IMR-90 (cell line): Measurements from ENCODE around the gene USP53. TPM values are rescaled to one million over a fixed set of nuclear protein-coding genes. Genes with fewer than 3 reads are reported as not detected.

ENCODE experiments used
- ATAC-seq: fragments of 200-7000 bp; cut with Tn5 transposase; 2 replicates; pipeline ENCODE4 v1.9.1; 2020; ENCODE audit warnings: low read depth, mild to moderate bottlenecking, moderate library complexity
- BruUV-seq: library from RNA; stranded (reverse); fragments of 400-500 nt; replicated peaks from 2 replicates; lab custom pipeline; 2021; lab: Mats Ljungman, UMichigan
- CTCF ChIA-PET: fragments of 300-600 bp; formaldehyde crosslinking; extraction: SDS; loops from one replicate; lab custom pipeline; 2021; ENCODE audit warnings: antibody characterized with exemption; lab: Yijun Ruan, JAX
- POLR2A ChIA-PET: fragments of 300-600 bp; sonication (Branson Sonifier 250); formaldehyde crosslinking; loops from one replicate; lab custom pipeline; 2022; ENCODE audit warnings: antibody characterized with exemption; ENCODE audit not compliant: unreplicated experiment; lab: Charles Lee
- DNase-seq: peaks from one replicate; pipeline ENCODE4 v3.0.0; 2013
- H2AFZ ChIP-seq: replicated peaks from 2 replicates; pipeline ENCODE3; 2013; ENCODE audit warnings: low read length, mild to moderate bottlenecking; ENCODE audit not compliant: poor library complexity
- H2AK5ac ChIP-seq: 2 replicates; pipeline ENCODE4 v1.6.1; 2013; ENCODE audit warnings: low read depth, low read length, inconsistent platforms
- H2AK9ac ChIP-seq: replicated peaks from 2 replicates; pipeline ENCODE3; 2013; ENCODE audit warnings: mild to moderate bottlenecking, low read depth, low read length, moderate library complexity; ENCODE audit not compliant: poor library complexity
- H2BK120ac ChIP-seq: 2 replicates; pipeline ENCODE4 v1.6.1; 2013; ENCODE audit warnings: low read depth, low read length, inconsistent platforms
- H2BK15ac ChIP-seq: 3 replicates; pipeline ENCODE4 v1.6.1; 2013; ENCODE audit warnings: low read depth, low read length, inconsistent platforms
- H2BK20ac ChIP-seq: 2 replicates; pipeline ENCODE4 v1.6.1; 2013; ENCODE audit warnings: low read depth, mild to moderate bottlenecking, inconsistent platforms, low read length, moderate library complexity
- H2BK5ac ChIP-seq: 2 replicates; pipeline ENCODE4 v1.6.1; 2013; ENCODE audit warnings: mild to moderate bottlenecking, low read depth, low read length, inconsistent platforms; ENCODE audit not compliant: poor library complexity, severe bottlenecking
- H3K14ac ChIP-seq: replicated peaks from 2 replicates; pipeline ENCODE4 v1.6.1; 2013; ENCODE audit warnings: low read depth, low read length, inconsistent platforms
- H3K18ac ChIP-seq: 2 replicates; pipeline ENCODE4 v1.6.1; 2013; ENCODE audit warnings: low read depth, low read length, control low read depth
- H3K23ac ChIP-seq: 2 replicates; pipeline ENCODE4 v1.6.1; 2013; ENCODE audit warnings: low read depth, low read length, inconsistent platforms
- H3K27ac ChIP-seq: 2 replicates; pipeline ENCODE4 v1.5.1; 2013; ENCODE audit warnings: mild to moderate bottlenecking, control low read depth, low read length; ENCODE audit not compliant: insufficient read depth
- H3K27me3 ChIP-seq: 2 replicates; pipeline ENCODE4 v1.6.1; 2013; ENCODE audit warnings: low read length; ENCODE audit not compliant: control insufficient read depth, insufficient read depth
- H3K36me3 ChIP-seq: 2 replicates; pipeline ENCODE4 v1.6.1; 2013; ENCODE audit warnings: low read length, mixed read lengths; ENCODE audit not compliant: control insufficient read depth, insufficient read depth
- H3K4ac ChIP-seq: 2 replicates; pipeline ENCODE4 v1.6.1; 2013; ENCODE audit warnings: low read depth, low read length, inconsistent platforms
- H3K4me1 ChIP-seq: 2 replicates; pipeline ENCODE4 v1.6.1; 2013; ENCODE audit warnings: low read length, mixed read lengths; ENCODE audit not compliant: control insufficient read depth, insufficient read depth
- H3K4me2 ChIP-seq: 2 replicates; pipeline ENCODE4 v1.6.1; 2013; ENCODE audit warnings: low read depth, mild to moderate bottlenecking, control low read depth, low read length, moderate library complexity
- H3K4me3 ChIP-seq: 2 replicates; pipeline ENCODE4 v1.5.1; 2013; ENCODE audit warnings: low read depth, mild to moderate bottlenecking, control low read depth, low read length, moderate library complexity; ENCODE audit not compliant: insufficient read depth
- H3K56ac ChIP-seq: 2 replicates; pipeline ENCODE4 v1.6.1; 2013; ENCODE audit warnings: low read length, inconsistent platforms; ENCODE audit not compliant: insufficient read depth; ENCODE audit errors: extremely low read depth
- H3K79me1 ChIP-seq, 2 experiments: 2 replicates each; pipeline ENCODE4 v1.6.1; 2013; ENCODE audit warnings: low read length in 2 of 2, inconsistent platforms in 1 of 2, low read depth in 1 of 2
- H3K9ac ChIP-seq: 2 replicates; pipeline ENCODE4 v1.6.1; 2013; ENCODE audit warnings: low read depth, low read length, control low read depth
- H3K9me1 ChIP-seq: 2 replicates; pipeline ENCODE4 v1.6.1; 2013; ENCODE audit warnings: low read length, inconsistent platforms; ENCODE audit not compliant: insufficient read depth
- H3K9me3 ChIP-seq: 2 replicates; pipeline ENCODE4 v1.6.1; 2013; ENCODE audit warnings: low read length; ENCODE audit not compliant: control insufficient read depth, insufficient read depth
- H4K20me1 ChIP-seq: 2 replicates; pipeline ENCODE4 v1.6.1; 2013; ENCODE audit warnings: low read length, inconsistent platforms; ENCODE audit not compliant: insufficient read depth
- H4K5ac ChIP-seq: 2 replicates; pipeline ENCODE4 v1.6.1; 2013; ENCODE audit warnings: mild to moderate bottlenecking, low read depth, low read length, control low read depth
- H4K8ac ChIP-seq, 2 experiments: 2 replicates each; pipeline ENCODE4 v1.6.1; 2013; ENCODE audit warnings: low read depth in 2 of 2, low read length in 2 of 2, control low read depth in 1 of 2, inconsistent platforms in 1 of 2
- H4K91ac ChIP-seq: 2 replicates; pipeline ENCODE4 v1.6.1; 2013; ENCODE audit warnings: low read depth, low read length, inconsistent platforms; ENCODE audit not compliant: insufficient read depth
- MXI1 ChIP-seq: IDR thresholded peaks from 2 replicates; pipeline ENCODE4 v1.6.1; 2012; ENCODE audit warnings: low read depth, mild to moderate bottlenecking, low read length, moderate library complexity, borderline replicate concordance
- WGBS, 2 experiments: methylation state at CpG; one replicate each; pipeline versions ENCODE4 v1.1.5 to v1.1.7; 2013; ENCODE audit warnings: missing lambda C conversion rate in 2 of 2; ENCODE audit not compliant: insufficient read length in 1 of 2; ENCODE audit errors: extremely low coverage in 2 of 2; 5-methylcytosine and 5-hydroxymethylcytosine counted together
- dilution Hi-C: fragments of 300-500 bp; cut with HindIII; formaldehyde crosslinking; loops from one replicate; pipeline ENCODE4 v1.14.3; 2018; ENCODE audit warnings: low sequenced_read_pairs; ENCODE audit not compliant: unreplicated experiment
- in situ Hi-C: fragments of 300-500 bp; cut with MboI; formaldehyde crosslinking; loops from 3 replicates; pipeline ENCODE4 v1.14.3; 2019; ENCODE audit warnings: low sequenced_read_pairs, inconsistent platforms, mixed read lengths
- intact Hi-C: fragments of 100-400 bp; cut with micrococcal nuclease; formaldehyde crosslinking; loops from 2 replicates; pipeline ENCODE4 v1.10.0; 2022
- polyA plus RNA-seq, 3 experiments: library from polyadenylated mRNA; depleted of rRNA; stranded (reverse); fragments of >200 nt; gene quantifications; 2 replicates each; pipeline ENCODE4 v1.2.3, GENCODE V29; 2012; ENCODE audit warnings: low replicate concordance in 1 of 3
- total RNA-seq: library from RNA; depleted of rRNA; stranded (reverse); fragments of >200 nt; gene quantifications from 2 replicates; pipeline ENCODE4 v1.2.3, GENCODE V29; 2012

The USP53 gene
- total and polyA plus RNA-seq, 2 of the 4 experiments (the other 2 are of a cell fraction), result 11.2 to 24.0 TPM

GRCh38 chr4:119211867-119212233 lies 663 bp upstream of the USP53 start:
- Histone ChIP-seq H2BK15ac (peak overlapping the region; percentile 37; the same call in 1 of the 3 replicates), H3K36me3 (no peaks in the 10 kb centered on the region), H3K23ac (peak overlapping the region; percentile 78), H3K27me3 (no peaks in the 10 kb centered on the region), H4K8ac (peak overlapping the region; percentile 89), H2AK9ac (peak overlapping the region; percentile 5), H3K9me1 (peaks cover 4% of the 10 kb centered on the region; the same call in 1 of the 2 replicates), H3K56ac (peak overlapping the region; percentile 94), H3K9me3 (no peaks in the 10 kb centered on the region), H3K18ac (peak overlapping the region; percentile 58), H2AK5ac (peak overlapping the region; percentile 25), H3K4me2 (peak overlapping the region; percentile 83), H2BK20ac (peak overlapping the region; percentile 53; the same call in 1 of the 2 replicates), H2BK5ac (peak overlapping the region; percentile 80), H3K14ac (peak overlapping the region; percentile 89), H4K20me1 (no peaks in the 10 kb centered on the region), H3K4ac (peak overlapping the region; percentile 82), H3K27ac (peak overlapping the region; percentile 90), H4K91ac (peak overlapping the region; percentile 88), H3K9ac (peak overlapping the region; percentile 93), H3K4me3 (peak overlapping the region; percentile 74), H3K79me1 (peaks cover 4 to 27% of the 10 kb centered on the region in 2 experiments; a peak in 3 of 4 replicates), H3K4me1 (peaks cover 3% of the 10 kb centered on the region; the same call in 1 of the 2 replicates), H2AFZ (peak overlapping the region; percentile 95), H2BK120ac (peak overlapping the region; percentile 72), H4K5ac (peak overlapping the region; percentile 81)
- in situ Hi-C loops, result loop anchor here (10.0 kb wide), 3 partner anchors 107 to 227 kb away; no protein-coding TSS in a partner anchor
- dilution Hi-C loops, result no loop called here
- ATAC-seq (no peak), DNase-seq (no peak)
- TSS peak; percentile 95 for BruUV-seq
- ChIA-PET POLR2A (interaction anchor here (0.6 to 2.1 kb wide), 4 partner anchors 10 to 171 kb away, joined by 3 to 8 read pairs (median 4); no protein-coding TSS in a partner anchor), CTCF (interaction anchor here (1.1 to 1.4 kb wide), 2 partner anchors 171 to 211 kb away, joined by 3 to 4 read pairs; no protein-coding TSS in a partner anchor)
- intact Hi-C loops, result loop anchor here (2.0 kb wide), 2 partner anchors 73 to 109 kb away; no protein-coding TSS in a partner anchor
- 0% methylated on average over 1 of the region's 12 CpGs; no CpG with 5 or more reads in 1 of the 2 experiments for WGBS, 2 experiments
- no peak for TF ChIP-seq MXI1
